PFSK-1 (cell line): ENCODE measurements around the gene SLC16A6.

Source experiments
- FOXP2 ChIP-seq: optimal IDR thresholded peaks from 2 replicates; pipeline ENCODE3; 2011; ENCODE audit warnings: borderline replicate concordance, control low read depth, inconsistent platforms; ENCODE audit not compliant: insufficient read depth; ENCODE audit errors: extremely low read length, extremely low read depth
- POLR2AphosphoS5 ChIP-seq: IDR thresholded peaks from 2 replicates; pipeline ENCODE4 v1.6.1; 2012; ENCODE audit warnings: low read depth, mild to moderate bottlenecking, control low read depth, low read length, moderate library complexity
- REST ChIP-seq, 2 experiments: IDR thresholded peaks; 2 replicates each; pipeline versions ENCODE4 v1.6.1 to v1.8.0; 2011 to 2012; ENCODE audit warnings: low read depth in 2 of 2, low read length in 2 of 2, control low read depth in 1 of 2, inconsistent platforms in 1 of 2, mild to moderate bottlenecking in 1 of 2, moderate library complexity in 1 of 2; ENCODE audit not compliant: insufficient read depth in 1 of 2
- SIN3A ChIP-seq: IDR thresholded peaks from 2 replicates; pipeline ENCODE4 v1.6.1; 2012; ENCODE audit warnings: mild to moderate bottlenecking, low read length, moderate library complexity, borderline replicate concordance; ENCODE audit not compliant: insufficient read depth
- TAF1 ChIP-seq: IDR thresholded peaks from 2 replicates; pipeline ENCODE4 v1.6.1; 2012; ENCODE audit warnings: low read length, control low read depth, borderline replicate concordance; ENCODE audit not compliant: insufficient read depth

Gene SLC16A6

DNA sequence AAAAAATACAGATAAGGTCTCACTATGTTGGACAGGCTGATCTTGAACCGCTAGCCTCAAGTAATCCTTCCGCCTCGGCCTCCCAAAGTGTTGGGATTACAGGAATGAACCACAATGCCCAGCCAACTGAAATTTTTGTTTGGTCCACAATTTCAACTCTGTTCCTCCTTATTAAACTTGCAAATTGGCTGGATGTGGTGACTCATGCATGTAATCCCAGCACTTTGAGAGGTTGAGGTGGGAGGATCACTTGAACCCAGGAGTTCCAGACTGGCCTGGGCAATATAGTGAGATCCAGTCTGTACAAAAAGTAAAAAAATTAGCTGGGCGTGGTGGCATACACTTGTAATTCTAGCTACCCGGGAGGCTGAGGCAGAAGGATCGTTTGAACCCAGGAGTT is 13.8 kb upstream of the SLC16A6 start:
- TF ChIP-seq FOXP2 = no peak

GRCh38 chr17:68302666-68303065 is 11.7 kb upstream of the SLC16A6 start:
- no peak for TF ChIP-seq REST (IDR thresholded peaks at IDR 0.05; ENCODE audit: insufficient read depth in 1 of 2, low read depth in 2 of 2, low read length in 2 of 2)
- no peak for TF ChIP-seq POLR2AphosphoS5
- TF ChIP-seq SIN3A = no peak
- no peak for TF ChIP-seq TAF1

- TF ChIP-seq POLR2AphosphoS5 (no peak), FOXP2 (peak; percentile 16), REST (IDR thresholded peaks at IDR 0.05; ENCODE audit: insufficient read depth in 1 of 2, low read depth in 2 of 2, low read length in 2 of 2) (0 out of 4 replicates have a peak, but pooled peaks of 1 of the 2 experiments have one; percentile 13)
These were observed 11.2 kb upstream of the SLC16A6 start for GRCh38 chr17:68302066-68302564.

DNA sequence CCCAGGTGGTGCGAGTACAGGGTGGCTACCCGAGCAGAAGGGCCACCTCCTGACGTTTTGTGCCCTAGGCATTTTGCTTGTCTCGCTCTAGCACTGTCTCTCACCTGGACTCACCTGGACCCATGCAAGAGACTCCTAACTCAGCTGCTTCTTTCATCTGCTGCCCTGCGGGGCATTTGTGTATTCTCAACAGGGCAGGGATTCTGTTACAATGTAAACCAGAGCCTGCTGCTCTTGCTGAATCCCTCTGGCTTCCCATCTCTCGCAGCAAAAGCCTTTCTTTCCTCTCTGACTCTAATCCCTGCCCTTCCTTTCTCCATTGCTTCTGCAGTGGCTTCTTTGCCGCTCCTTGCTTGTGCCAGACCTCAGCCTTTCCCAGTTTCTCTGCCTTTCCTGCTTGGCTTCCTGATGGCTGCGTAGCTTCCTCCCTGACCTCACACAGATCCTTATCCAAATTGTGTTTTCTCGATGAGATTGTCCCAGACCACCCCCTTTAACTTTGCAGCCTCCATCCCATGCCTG is 10.6 kb upstream of the SLC16A6 start:
- TF ChIP-seq REST (IDR thresholded peaks at IDR 0.05; ENCODE audit: insufficient read depth in 1 of 2, low read depth in 2 of 2, low read length in 2 of 2) (no peak), POLR2AphosphoS5 (no peak), TAF1 (no peak), SIN3A (no peak), FOXP2 (no peak)

GRCh38 chr17:68299817-68300216 is 8.9 kb upstream of the SLC16A6 start:
- TF ChIP-seq POLR2AphosphoS5 (no peak), SIN3A (no peak), FOXP2 (no peak), REST (IDR thresholded peaks at IDR 0.05; ENCODE audit: insufficient read depth in 1 of 2, low read depth in 2 of 2, low read length in 2 of 2) (no peak), TAF1 (no peak)
